ENCODE measurements around the gene TANK. TPM values are rescaled to one million over a fixed set of nuclear protein-coding genes. Genes with fewer than 3 reads are reported as not detected.
"Not testable (repeated sequence)": the region's sequence is repeated elsewhere in the genome, so short reads cannot be mapped to it uniquely, and the experiment has no call there.

Gene TANK
- total RNA-seq, 1 donor from 2014 or later, result 75.2 TPM

- no peak for DNase-seq (ENCODE audit: low read depth, low spot score)
Measured at GRCh38 chr2:161228511-161229240, 68.4 kb downstream of the TANK start.

GRCh38 chr2:161230959-161231358 is 70.7 kb downstream of the TANK start:
- no peak for DNase-seq (ENCODE audit: low read depth, low spot score)

GRCh38 chr2:161232571-161232970 is 72.3 kb downstream of the TANK start:
- DNase-seq (ENCODE audit: low read depth, low spot score), result no peak

- no peak for DNase-seq (ENCODE audit: low read depth, low spot score)
Measured at GRCh38 chr2:161233858-161234431, 73.7 kb downstream of the TANK start.

GRCh38 chr2:161234627-161235026 is 74.4 kb downstream of the TANK start:
- no peak for DNase-seq (ENCODE audit: low read depth, low spot score)

GRCh38 chr2:161237392-161238264 is 77.4 kb downstream of the TANK start:
- DNase-seq (ENCODE audit: low read depth, low spot score), result no peak

- DNase-seq (ENCODE audit: low read depth, low spot score), result no peak
Measured at GRCh38 chr2:161238265-161238559, 78.0 kb downstream of the TANK start.

GRCh38 chr2:161238560-161239325 is 78.5 kb downstream of the TANK start:
- peak; percentile 17 for DNase-seq (ENCODE audit: low read depth, low spot score)

GRCh38 chr2:161239326-161240109 is 79.3 kb downstream of the TANK start:
- no peak for DNase-seq (ENCODE audit: low read depth, low spot score)

GRCh38 chr2:161241894-161242293 is 81.7 kb downstream of the TANK start:
- no peak for DNase-seq (ENCODE audit: low read depth, low spot score)

- DNase-seq (ENCODE audit: low read depth, low spot score), result no peak
Measured at GRCh38 chr2:161243312-161243711, 83.1 kb downstream of the TANK start.

- no peak for DNase-seq (ENCODE audit: low read depth, low spot score)
Measured at GRCh38 chr2:161243905-161244304, 83.7 kb downstream of the TANK start.

GRCh38 chr2:161244387-161245260 is 84.4 kb downstream of the TANK start:
- not testable (repeated sequence) for DNase-seq (ENCODE audit: low read depth, low spot score)

GRCh38 chr2:161245261-161245553 is 85.0 kb downstream of the TANK start:
- no peak for DNase-seq (ENCODE audit: low read depth, low spot score)

- DNase-seq (ENCODE audit: low read depth, low spot score), result no peak
Measured at GRCh38 chr2:161245671-161246070, 85.4 kb downstream of the TANK start.

GRCh38 chr2:161246281-161246680 is 86.1 kb downstream of the TANK start:
- DNase-seq (ENCODE audit: low read depth, low spot score), result no peak

GRCh38 chr2:161250864-161251436 is 90.7 kb downstream of the TANK start:
- peak; percentile 10 for DNase-seq (ENCODE audit: low read depth, low spot score)

- no peak for DNase-seq (ENCODE audit: low read depth, low spot score)
Measured at GRCh38 chr2:161257123-161257952, 97.1 kb downstream of the TANK start.

GRCh38 chr2:161265874-161266273 is 105.6 kb downstream of the TANK start:
- no peak for DNase-seq (ENCODE audit: low read depth, low spot score)
